ENCODE results near the gene TSPAN9. TPM values are rescaled to one million over a fixed set of nuclear protein-coding genes. Genes with fewer than 3 reads are reported as not detected.

Gene TSPAN9
- total RNA-seq, 1 donor from 2014 or later = 17.7 TPM

GRCh38 chr12:3164454-3165077 lies 87.4 kb downstream of the TSPAN9 start:
- DNase-seq (ENCODE audit: low read depth) = no peak
- TF ChIP-seq, protein P1, sequence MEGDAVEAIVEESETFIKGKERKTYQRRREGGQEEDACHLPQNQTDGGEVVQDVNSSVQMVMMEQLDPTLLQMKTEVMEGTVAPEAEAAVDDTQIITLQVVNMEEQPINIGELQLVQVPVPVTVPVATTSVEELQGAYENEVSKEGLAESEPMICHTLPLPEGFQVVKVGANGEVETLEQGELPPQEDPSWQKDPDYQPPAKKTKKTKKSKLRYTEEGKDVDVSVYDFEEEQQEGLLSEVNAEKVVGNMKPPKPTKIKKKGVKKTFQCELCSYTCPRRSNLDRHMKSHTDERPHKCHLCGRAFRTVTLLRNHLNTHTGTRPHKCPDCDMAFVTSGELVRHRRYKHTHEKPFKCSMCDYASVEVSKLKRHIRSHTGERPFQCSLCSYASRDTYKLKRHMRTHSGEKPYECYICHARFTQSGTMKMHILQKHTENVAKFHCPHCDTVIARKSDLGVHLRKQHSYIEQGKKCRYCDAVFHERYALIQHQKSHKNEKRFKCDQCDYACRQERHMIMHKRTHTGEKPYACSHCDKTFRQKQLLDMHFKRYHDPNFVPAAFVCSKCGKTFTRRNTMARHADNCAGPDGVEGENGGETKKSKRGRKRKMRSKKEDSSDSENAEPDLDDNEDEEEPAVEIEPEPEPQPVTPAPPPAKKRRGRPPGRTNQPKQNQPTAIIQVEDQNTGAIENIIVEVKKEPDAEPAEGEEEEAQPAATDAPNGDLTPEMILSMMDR (IDR thresholded peaks at IDR 0.05; ENCODE audit: insufficient read depth, low read length, poor library complexity, severe bottlenecking) = no peak
- H3K36me3 ChIP-seq (ENCODE audit: control insufficient read depth, insufficient read depth, low read length) = no peaks in the 10 kb centered on the region
- no peak overlapping the region for H3K4me3 ChIP-seq (ENCODE audit: low read depth, low read length)
- no peaks in the 10 kb centered on the region for H3K27me3 ChIP-seq (ENCODE audit: control insufficient read depth, insufficient read depth, low read length)

DNA sequence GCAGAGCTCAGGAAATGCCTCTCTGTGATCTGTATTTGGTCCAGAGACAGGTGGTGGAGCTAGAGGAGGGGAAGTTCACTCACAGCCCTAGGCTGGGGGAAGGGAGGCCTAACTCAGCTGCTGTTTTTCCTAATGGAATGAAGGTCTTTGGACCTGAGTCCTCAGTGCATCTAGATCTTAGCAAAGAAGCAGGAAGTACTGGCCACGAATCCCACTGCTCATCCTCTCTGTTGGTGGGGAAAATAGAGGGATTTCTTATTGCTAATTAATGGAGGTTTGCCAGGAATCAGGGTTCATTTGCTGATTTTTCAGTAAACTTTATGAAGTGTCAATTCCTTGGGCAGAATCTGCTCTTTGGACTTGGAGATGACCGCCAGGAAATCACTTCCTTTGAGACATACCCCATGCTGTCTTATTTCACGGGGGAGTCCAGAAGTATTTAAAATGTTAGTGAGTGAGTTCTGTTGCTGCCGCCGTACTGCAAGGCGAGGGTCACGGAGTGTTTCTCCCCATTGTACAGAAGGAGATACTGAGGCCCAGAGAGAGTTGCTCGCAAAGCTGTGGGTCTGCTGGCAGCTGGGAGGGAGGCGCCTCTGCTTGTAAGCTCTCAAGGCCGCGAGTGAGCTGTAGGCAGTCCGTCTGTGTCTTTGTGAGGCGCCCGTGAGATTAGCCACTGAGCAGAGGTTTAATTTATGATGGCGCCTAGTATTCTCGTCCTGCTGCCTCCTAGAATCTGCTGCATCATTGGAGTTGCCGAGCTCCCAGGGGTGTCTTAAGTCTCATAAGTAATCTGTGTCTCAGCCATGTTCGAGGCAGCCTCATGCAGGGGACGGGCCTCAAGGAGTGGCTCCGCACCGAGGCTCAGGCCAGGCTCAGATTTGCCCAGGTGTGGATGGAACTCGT lies 88.2 kb downstream of the TSPAN9 start:
- H3K27me3 ChIP-seq (ENCODE audit: control insufficient read depth, insufficient read depth, low read length) = no peaks in the 10 kb centered on the region
- no peaks in the 10 kb centered on the region for H3K36me3 ChIP-seq (ENCODE audit: control insufficient read depth, insufficient read depth, low read length)
- TF ChIP-seq, protein P1 (IDR thresholded peaks at IDR 0.05; ENCODE audit: insufficient read depth, low read length, poor library complexity, severe bottlenecking) = no peak
- H3K4me3 ChIP-seq (ENCODE audit: low read depth, low read length) = no peak overlapping the region
- no peak for DNase-seq (ENCODE audit: low read depth)

DNA sequence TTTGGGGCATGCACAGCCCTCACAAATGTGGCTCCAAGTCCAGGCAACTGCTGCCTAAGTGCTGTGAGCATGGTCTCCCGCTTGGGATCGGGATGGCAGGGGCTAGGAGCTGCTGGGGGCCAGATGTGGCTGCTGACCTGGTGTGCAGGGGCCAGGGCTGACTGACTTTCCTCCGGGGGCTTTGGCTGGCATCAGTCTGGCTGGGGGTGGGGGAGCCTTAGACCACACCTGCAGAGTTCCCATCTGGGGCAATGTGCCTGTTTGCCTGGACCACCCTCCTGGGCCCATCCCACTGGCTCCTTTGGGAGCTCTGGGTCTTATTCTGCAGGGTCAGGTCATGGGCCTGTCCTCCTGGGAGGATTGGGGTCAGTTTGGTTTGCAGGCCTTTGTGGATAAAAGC lies 90.5 kb downstream of the TSPAN9 start:
- H3K36me3 ChIP-seq (ENCODE audit: control insufficient read depth, insufficient read depth, low read length) = no peaks in the 10 kb centered on the region
- TF ChIP-seq, protein P1 (IDR thresholded peaks at IDR 0.05; ENCODE audit: insufficient read depth, low read length, poor library complexity, severe bottlenecking) = no peak
- no peak overlapping the region for H3K4me3 ChIP-seq (ENCODE audit: low read depth, low read length)
- no peaks in the 10 kb centered on the region for H3K27me3 ChIP-seq (ENCODE audit: control insufficient read depth, insufficient read depth, low read length)
- DNase-seq (ENCODE audit: low read depth) = no peak

DNA sequence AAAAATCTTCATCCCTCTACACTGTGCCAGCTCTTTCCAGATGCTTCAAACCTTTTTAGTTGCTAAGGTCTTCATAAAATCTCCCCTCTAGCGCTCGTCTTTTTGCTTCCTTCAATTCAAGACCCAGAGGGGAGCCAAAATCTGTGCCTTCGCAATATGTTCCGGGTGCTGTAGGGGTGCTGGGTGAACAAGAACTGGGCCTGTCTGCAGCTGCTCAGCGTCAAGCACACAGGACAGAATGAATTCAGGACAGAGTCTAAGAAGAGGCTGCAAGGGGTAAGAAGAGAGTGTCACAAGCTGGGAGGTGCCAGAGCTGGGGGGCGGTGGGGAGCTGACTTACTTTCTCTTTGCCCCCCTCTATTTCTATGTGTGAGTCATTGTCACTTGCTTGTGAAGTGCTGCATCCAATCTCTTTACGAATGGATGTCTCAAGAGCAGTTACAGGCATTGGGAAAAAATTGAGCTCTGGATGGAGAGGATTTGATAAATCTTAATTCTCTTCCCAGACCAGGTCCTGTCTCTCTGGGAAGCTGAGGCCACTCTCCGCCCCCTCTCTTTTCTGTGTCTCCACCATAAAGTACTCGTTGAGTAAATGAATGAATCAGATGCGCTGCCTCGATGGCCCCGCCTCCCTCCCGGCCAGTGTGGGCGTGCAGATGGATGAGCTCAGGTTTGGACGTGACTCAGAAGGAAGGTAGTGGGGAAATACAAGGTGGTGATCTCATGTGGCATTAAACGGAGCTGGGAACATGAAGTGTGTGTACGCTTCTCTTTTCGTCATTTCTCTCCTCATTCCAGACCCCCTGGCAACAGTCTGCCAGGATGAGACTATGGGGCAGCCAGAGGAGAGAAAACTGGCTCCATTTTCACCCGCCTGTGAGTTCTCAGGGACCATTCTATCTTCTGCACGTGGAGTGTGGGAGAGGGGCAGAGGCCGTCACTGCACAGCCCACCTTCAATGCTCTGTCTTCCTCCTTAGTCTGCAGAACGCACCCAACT lies 91.3 kb downstream of the TSPAN9 start:
- H3K36me3 ChIP-seq (ENCODE audit: control insufficient read depth, insufficient read depth, low read length) = no peaks in the 10 kb centered on the region
- no peak overlapping the region for H3K4me3 ChIP-seq (ENCODE audit: low read depth, low read length)
- H3K27me3 ChIP-seq (ENCODE audit: control insufficient read depth, insufficient read depth, low read length) = no peaks in the 10 kb centered on the region
- DNase-seq (ENCODE audit: low read depth) = peak; percentile 95
- TF ChIP-seq, protein P1 (IDR thresholded peaks at IDR 0.05; ENCODE audit: insufficient read depth, low read length, poor library complexity, severe bottlenecking) = no peak

DNA sequence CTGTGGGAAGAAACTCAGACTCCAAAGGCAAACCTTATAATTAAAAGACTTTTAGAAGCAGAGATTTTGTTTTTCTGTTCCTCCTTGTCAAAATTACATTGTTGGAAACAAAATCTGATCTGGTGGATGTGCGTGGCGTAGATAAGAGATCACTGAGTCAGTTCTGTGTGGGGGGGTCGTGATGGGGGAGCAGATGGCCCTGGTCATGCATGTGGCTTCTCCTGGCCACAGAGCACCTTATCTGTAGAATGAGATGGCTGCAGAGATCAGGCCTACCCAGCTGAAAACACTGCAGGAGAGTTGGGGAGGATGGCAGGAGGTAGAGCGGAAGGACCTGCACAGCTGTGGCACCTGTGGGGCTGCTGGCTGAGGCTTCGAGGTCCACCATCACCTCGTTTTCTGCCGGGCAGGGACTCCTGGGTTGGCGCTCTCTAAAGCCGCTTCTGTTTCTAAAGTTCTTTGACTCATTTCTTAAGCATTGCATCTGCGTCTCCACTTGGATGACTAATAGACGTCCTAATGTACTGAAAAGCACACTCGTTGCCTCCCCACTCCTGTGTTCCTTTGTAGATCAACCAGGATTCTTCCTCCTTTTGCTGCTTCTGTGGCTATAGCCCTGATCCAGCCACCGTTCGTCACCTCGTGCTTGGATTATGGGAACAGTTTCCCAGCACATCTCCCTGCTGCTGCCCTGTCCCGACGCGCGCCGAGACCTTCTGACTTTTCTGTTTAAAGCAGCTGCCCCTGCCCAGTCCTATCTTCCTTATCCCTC lies 93.4 kb downstream of the TSPAN9 start:
- TF ChIP-seq, protein P1 (IDR thresholded peaks at IDR 0.05; ENCODE audit: insufficient read depth, low read length, poor library complexity, severe bottlenecking) = no peak
- DNase-seq (ENCODE audit: low read depth) = peak; percentile 82
- no peak overlapping the region for H3K4me3 ChIP-seq (ENCODE audit: low read depth, low read length)
- H3K27me3 ChIP-seq (ENCODE audit: control insufficient read depth, insufficient read depth, low read length) = no peaks in the 10 kb centered on the region
- H3K36me3 ChIP-seq (ENCODE audit: control insufficient read depth, insufficient read depth, low read length) = no peaks in the 10 kb centered on the region

Data from kidney epithelial cell (primary cell).